Stomach (tissue), 4 donors: ENCODE results near the gene PSMC5.

ENCODE experiments used
- EP300 ChIP-seq: sonication (generic); formaldehyde crosslinking; IDR thresholded peaks from one replicate; pipeline ENCODE4 v1.6.1; 2017; ENCODE audit warnings: antibody characterized with exemption
- POLR2A ChIP-seq, 4 donors: fragments of 450-650 bp; IDR thresholded peaks; one replicate each; pipeline ENCODE4 v1.6.1; 2016; ENCODE audit warnings: antibody characterized with exemption in 4 of 4, control low read depth in 2 of 4, mild to moderate bottlenecking in 1 of 4, moderate library complexity in 1 of 4
- POLR2AphosphoS5 ChIP-seq, 3 donors: sonication (generic); formaldehyde crosslinking; IDR thresholded peaks; one replicate each; pipeline ENCODE4 v1.6.1; 2016; ENCODE audit warnings: antibody characterized with exemption in 3 of 3
- TF ChIP-seq, protein P1 (sequence below), 7 experiments: fragments of 450-650 bp in 4 of 7; fragments of 200-600 bp in 3 of 7; sonication (generic) in 3 of 7; IDR thresholded peaks; one replicate each; pipeline ENCODE4 v1.5.1; 2016 to 2019; ENCODE audit warnings: antibody characterized with exemption in 7 of 7, control low read depth in 2 of 7, mild to moderate bottlenecking in 1 of 7

DNA sequence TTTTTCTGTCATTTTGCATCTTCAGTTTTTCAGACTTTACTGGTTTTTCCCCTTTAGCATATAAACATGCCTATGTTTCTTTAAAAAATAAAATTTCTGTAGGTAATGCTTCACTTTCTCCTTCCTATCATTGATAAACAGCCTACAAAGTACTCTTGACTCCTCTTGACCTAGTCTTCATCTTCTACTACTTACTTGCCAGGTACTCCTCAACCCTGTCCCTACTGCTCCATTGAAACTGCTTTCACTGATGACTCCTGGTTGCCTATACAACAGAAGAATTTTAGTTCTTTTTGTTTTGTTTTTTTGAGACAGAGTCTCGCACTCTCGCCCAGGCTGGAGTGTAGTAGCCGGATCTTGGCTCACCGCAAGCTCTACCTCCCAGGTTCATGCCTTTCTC lies 46.3 kb upstream of the PSMC5 start:
- TF ChIP-seq POLR2AphosphoS5 (IDR thresholded peaks at IDR 0.05) (no peak), EP300 (no peak), POLR2A (IDR thresholded peaks at IDR 0.05) (no peak)
- TF ChIP-seq, protein P1, sequence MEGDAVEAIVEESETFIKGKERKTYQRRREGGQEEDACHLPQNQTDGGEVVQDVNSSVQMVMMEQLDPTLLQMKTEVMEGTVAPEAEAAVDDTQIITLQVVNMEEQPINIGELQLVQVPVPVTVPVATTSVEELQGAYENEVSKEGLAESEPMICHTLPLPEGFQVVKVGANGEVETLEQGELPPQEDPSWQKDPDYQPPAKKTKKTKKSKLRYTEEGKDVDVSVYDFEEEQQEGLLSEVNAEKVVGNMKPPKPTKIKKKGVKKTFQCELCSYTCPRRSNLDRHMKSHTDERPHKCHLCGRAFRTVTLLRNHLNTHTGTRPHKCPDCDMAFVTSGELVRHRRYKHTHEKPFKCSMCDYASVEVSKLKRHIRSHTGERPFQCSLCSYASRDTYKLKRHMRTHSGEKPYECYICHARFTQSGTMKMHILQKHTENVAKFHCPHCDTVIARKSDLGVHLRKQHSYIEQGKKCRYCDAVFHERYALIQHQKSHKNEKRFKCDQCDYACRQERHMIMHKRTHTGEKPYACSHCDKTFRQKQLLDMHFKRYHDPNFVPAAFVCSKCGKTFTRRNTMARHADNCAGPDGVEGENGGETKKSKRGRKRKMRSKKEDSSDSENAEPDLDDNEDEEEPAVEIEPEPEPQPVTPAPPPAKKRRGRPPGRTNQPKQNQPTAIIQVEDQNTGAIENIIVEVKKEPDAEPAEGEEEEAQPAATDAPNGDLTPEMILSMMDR (IDR thresholded peaks at IDR 0.05): no peak
